Keratinocyte (primary cell): ENCODE data around the gene MEOX1.

Experiments used
- CTCF ChIP-seq, 3 experiments: IDR thresholded peaks in 1 of 3; conservative IDR thresholded peaks in 1 of 3; optimal IDR thresholded peaks in 1 of 3; 2 replicates in 2 of 3; 3 replicates in 1 of 3; pipeline versions ENCODE3 to v1.5.1; 2011; ENCODE audit warnings: low read length in 3 of 3, mild to moderate bottlenecking in 3 of 3, moderate library complexity in 2 of 3, control low read depth in 1 of 3, inconsistent platforms in 1 of 3; ENCODE audit not compliant: insufficient read depth in 2 of 3; ENCODE audit errors: extremely low read depth in 1 of 3
- EZH2 ChIP-seq: IDR thresholded peaks from one replicate; pipeline ENCODE4 v1.6.1; 2012; ENCODE audit warnings: inconsistent platforms, mild to moderate bottlenecking, low read length, moderate library complexity

GRCh38 chr17:43683928-43684653 lies 22.4 kb upstream of the MEOX1 start:
- TF ChIP-seq CTCF (optimal IDR thresholded peaks at IDR 0.05 in 1 of 3, IDR thresholded peaks at IDR 0.05 in 1 of 3, conservative IDR thresholded peaks at IDR 0.05 in 1 of 3; ENCODE audit: extremely low read depth in 1 of 3, insufficient read depth in 2 of 3, low read length in 3 of 3) (no peak), EZH2 (no peak)
